GM19193 (cell line): ENCODE data around the gene PODN.

Experiments used
- POLR2A ChIP-seq: IDR thresholded peaks from 4 replicates; pipeline ENCODE4 v1.6.1; 2011; ENCODE audit not compliant: insufficient read depth, insufficient read length; ENCODE audit errors: extremely low read depth

PODN gene

DNA sequence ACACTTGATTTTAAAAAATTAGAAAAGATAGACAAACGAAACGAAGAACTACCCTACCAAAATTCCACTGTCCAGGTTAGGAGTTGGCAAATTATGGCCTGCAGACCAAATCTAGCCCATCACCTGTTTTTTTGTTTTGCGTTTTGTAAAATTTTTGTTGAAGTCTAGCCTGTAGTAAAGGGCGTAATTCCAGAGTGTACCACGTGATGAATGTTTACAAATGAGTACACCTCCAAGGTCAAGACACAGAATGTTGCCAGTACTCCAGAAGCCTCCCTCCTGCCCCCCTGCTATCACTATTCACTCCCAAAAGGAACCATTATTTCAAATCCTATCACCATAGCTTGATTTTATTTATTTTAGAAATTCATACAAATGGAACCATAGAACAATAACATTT is 17.1 kb upstream of the PODN start:
- TF ChIP-seq POLR2A, result no peak

DNA sequence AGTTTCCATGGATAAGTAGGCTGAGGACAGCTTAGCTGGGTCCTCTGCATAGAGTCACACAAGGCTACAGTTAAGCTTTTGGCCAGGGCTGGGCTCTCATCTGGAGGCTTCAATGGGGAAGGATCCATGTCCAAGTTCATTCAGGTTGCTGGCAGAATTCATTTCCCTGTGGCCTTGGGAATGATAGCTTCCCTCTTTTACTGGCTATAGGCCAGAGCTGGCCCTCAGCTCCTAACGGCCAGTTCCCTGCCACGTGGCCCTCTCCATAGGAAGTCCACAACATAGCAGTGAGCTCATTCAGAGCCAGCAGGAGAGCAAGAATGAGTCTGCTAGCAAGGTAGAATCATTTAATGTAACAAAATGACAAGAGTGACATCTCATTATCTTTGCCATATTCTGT is 15.1 kb upstream of the PODN start:
- no peak for TF ChIP-seq POLR2A

DNA sequence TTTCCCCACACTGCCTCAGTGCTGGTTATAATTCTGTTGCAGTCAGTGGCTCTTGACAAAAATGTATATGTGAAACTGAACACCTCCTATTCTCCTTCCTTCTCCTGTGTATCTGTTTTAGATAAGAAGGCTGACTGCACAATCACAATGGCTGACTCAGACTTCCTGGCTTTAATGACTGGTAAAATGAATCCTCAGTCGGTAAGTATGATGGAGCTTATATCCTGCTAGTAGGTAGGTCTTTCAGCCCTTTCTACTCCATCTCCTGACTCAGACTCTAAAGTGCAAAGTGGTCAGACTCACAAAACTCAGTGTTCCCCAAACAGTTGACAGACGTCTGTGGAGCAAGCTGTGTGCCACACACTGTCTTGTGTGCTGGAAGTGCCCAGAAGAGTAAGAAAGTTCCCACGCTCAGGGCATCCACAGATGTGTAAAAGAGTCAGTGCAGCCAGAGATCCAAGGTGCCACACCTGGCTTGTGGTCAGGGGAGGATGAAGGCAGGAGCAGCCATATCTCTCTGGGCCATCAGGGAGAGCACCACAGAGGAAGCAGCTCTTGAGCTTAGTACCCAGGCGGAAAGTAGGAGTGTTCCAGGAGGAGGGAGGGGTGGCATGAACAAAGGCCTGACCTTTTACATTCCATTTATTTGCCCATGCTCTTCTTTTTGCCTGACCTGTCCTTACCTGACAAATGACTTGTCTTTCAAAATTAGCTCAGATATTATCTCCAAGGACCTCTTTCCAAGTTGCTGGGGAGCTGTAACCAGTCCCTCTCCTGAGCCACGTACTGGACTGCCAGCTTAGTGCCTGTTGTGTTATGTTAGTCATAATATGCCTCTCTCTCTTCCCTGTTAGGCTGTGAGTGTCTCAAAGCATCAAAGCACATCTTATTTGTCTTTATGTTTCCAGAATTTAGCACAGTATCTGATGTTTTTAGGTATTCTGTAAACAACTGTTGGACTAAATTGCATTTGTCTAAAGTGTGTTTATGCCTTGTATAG is 14.0 kb upstream of the PODN start:
- no peak for TF ChIP-seq POLR2A

DNA sequence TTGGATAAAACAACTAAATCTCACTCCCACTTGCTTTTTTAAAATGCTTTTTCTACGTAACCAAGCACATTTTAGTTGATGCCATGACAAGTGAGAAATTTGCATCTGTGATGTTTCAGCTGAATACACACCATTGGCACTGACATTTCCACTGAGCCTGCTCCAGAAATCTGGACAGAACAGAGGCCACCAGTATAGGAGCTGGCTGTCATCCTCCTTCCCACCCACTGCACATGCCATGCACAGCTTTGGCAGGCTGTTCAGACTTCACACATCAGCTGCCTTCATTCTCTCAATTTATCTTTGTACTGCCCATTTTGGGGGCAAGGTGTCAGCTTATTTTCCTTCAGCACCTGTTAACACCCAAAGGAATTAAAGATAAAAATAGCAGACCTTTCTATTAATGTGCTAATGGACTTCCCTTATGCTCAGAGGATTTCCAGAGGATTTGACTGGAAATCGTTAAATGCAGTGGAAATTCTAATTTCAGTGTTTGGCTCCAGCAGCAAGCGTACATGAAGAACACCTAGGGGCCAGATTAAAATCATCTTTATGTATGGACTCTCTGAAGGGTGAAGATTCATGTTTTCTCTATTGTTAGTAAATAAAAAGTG is 12.9 kb upstream of the PODN start:
- TF ChIP-seq POLR2A, result no peak

DNA sequence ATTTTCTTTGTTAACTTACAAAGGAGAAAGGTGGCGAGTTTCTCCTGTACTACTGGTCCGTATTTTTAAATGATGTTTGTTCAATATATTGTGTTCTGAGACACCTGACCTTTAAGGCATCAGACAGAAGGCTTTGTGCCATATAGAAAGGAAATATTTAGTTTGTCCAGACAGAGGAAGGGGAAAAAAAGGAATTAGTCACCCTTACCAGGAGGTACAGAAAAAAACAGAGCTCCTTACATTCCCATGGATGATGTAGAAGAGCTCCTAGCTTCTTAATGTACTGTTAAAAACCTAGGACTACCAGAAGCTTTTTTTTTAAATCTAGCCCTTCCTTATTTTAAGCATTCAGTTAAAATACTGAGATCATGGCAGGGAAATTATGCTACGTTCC is 12.4 kb upstream of the PODN start:
- no peak for TF ChIP-seq POLR2A

DNA sequence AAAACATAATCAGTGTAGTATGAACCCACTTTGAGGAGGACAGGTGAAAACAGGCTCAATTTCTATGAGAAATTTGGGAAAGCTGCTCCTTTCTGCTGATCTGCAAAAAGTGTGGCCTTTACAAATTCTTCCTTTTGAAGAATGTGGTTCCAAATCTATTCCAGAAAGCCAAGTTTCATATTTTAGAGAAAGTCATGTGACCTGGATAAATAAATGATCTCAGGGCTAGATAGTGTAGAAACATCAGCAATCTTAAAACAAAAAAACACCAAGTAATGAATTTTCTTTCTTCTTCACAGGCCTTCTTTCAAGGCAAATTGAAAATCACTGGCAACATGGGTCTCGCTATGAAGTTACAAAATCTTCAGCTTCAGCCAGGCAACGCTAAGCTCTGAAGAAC is 11.7 kb upstream of the PODN start:
- no peak for TF ChIP-seq POLR2A

DNA sequence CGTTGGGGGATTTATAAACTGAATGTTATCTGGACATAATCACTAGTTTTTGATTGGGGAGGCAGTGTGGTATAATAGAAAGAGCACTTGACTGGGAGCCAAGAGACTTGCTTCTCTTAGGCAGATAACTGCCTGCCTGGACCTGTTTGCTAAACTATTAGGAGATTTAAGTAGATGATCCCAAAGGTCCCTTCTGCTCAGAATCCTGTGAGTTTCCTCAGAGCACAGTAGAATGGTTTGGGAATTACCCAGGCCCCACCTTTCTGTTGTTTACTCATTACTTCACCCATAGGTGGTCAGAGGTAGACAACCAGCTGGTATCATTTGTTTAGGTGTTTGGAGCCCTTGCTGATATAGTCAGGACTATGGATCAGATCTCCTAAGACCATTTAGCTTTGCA is 10.3 kb upstream of the PODN start:
- TF ChIP-seq POLR2A, result no peak

DNA sequence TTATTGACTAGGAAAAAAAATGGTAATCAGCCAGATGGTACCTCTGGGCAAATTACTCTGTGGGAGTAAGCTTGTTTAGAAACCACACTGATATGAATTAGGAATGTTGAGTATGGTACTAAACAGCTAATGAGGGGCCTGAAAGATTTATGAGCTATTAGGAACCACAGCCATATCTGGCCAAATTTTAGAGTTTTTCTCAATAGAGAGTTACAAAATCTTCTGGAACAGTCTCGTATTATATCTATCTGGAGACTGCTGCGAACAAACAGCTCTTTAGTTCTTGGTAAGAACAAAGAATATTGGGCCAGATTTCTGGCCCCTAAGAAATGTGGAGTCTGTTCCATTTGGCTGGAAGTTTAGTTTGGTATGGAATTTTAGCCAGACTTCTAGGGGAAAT is 4.9 kb upstream of the PODN start:
- no peak for TF ChIP-seq POLR2A

DNA sequence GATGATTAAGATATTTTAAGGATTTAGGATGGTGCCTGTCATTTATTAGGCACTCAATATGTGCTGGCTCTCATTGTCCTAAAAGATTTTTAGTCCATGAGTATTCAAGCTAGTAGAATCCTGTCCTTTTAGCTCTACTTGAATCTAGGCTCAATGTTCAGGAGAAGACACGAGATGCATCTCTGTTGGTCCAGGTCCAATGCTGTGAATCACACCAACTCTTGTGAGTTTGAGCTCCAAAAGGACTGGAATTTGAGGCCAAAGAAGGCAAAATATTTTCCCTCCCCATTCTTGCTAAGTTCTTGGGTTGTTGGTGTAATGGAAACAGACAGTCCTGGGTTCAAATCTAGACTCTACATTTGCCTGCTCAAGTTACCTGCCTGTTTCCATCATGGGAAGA is 1.4 kb upstream of the PODN start:
- TF ChIP-seq POLR2A, result no peak

DNA sequence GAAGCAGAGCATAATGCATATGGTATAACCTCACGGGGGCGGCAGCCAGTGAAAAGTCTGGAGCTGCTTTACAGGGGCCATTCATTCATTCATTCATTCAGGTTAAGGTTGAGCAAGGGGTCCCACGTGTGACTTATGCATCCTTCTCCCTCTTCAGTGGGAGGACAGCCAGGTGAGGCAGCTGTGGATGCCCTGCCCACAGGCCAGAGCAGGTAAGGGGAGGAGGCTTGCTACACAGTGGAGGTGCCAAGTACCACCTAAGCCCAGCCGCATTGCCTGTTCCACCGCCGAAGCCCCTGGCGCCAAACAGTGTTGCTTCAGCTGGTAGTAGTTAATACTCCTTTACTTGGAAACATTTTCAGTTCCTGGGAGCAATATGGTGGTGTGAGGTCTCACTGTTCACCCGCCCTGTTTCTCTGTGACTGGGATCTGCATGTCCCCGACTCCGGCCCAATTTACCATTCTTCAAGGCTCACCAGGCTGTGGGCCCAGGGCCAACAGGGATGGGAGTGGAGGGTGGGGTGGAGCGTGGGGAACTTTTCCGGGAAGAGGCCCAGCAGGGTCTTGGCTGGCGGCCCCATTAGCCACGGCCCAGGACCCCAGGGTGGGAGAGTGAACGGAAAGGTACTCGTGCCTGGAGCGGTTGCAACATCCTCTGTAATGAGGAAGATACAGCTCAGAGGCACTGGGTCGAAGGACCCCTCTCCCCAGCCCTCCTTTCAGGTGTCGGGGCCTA is 722 bp upstream of the PODN start:
- no peak for TF ChIP-seq POLR2A

DNA sequence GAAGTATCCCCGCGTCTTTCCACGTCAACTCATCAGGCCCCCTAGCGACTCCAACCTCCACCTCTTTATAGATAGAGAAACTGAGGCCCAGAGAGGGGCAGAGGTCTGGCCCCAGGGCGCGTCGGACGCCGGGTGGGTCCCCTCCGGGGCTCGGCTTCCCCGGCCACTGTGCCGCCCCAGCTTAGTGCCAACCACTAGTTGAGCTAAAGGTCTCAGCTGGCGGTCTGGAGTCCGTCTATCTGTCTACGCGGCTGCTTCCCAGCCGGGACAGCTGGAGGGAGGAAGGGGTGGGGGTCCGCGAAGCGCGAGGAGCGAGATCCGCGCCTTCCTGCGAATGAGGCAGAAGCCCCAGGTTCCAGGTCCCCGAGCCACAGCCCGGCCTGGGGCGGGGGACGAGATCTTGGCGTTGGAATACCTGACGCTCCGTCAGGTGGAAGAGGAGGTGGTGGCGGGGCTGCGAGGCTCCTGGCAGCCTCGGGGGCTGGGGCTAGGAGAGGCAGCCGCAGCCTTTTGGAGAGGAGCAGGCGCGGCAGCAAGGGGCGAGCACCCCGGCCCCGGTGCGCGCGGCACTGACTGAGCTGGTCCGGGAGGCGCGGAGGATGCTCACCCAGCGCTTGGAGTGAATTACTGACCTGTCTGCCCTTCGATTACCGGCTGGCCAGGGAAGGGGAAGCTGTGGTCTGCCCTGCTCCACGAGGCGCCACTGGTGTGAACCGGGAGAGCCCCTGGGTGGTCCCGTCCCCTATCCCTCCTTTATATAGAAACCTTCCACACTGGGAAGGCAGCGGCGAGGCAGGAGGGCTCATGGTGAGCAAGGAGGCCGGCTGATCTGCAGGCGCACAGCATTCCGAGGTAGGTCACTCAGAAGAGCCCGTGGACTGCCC is 937 bp downstream of the PODN start:
- TF ChIP-seq POLR2A, result no peak

DNA sequence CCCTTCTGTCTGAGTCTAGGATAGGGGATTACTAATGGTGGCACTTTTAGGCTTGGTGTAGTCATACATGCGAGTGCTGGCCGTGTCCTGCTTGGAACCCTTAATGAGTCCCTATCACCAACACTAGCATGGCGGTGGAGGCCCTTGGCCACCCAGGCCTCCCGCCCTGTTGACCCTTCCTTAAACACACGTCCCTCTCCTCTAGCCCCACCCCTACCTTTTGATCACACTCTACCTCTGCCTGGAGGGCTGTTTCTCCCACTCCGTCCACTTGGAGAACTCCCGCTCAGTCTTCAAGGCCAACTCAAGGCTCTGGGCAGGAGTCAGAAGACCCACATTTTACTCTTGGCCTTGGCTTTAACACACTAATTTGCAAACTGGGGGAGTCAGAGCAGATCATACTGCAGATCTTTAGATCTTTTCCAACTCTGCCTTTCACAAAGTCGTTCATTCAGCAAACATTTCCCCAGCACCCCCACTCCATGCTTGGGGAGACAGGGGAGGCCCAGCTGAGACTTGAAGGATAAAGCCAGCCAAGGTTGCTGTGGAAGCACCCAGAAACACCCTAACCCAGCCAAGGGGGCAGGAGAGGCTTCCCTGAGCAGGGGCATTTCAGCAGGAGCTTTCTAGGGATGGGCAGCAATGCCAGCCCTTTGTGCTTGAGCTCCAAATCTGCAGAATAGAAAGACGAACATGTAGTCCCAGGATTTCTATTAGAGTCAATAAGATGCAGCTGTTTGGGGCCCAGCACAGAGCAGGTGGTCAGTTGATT is 1.9 kb downstream of the PODN start:
- no peak for TF ChIP-seq POLR2A

DNA sequence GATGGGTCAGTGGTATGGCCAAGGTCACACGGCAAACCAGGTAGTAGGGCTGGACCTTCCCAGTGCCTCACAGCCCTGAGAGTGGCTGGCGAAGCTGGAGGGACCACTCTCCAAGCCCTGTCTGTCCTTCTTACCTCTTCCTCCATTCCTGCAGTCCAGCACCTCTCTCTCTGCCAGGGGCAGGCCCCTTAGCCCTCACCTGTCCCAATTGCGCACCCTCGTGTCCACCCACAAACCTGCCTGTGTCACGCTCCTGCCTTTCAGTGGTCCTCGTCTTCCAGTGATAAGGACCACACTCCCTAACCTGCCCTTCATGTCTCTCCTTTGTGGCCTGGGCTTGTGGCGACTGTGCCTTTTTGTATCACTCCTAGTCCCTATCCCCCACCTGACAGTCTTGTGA is 3.4 kb downstream of the PODN start:
- TF ChIP-seq POLR2A, result no peak

DNA sequence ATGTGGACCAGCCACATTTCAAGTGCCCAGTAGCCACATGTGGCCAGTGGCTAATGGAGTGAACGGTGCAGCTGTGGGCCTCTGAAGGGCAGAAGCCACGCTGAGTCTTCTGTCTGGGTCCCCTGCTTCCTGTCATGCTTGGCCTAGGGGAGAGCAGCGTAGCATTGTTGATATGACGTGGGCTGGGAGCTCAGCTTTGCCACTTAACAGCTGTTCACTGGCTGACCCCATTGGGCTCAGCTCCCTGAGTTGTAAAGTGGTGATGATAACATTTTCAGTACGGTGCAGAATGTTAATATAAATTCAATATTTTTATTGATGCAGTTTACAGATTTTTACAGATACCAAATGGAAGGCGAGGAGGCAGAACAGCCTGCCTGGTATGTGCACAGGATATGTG is 4.5 kb downstream of the PODN start:
- TF ChIP-seq POLR2A, result no peak
